Sigmoid colon (tissue), 4 donors: ENCODE results near the gene ELOVL7.

ENCODE experiments used
- CTCF ChIP-seq, 4 experiments: fragments of 450-650 bp in 3 of 4; fragments of 200-600 bp in 1 of 4; IDR thresholded peaks; one replicate each; pipeline ENCODE4 v1.5.1; 2016 to 2019; ENCODE audit warnings: antibody characterized with exemption in 4 of 4, mild to moderate bottlenecking in 3 of 4, moderate library complexity in 2 of 4
- EP300 ChIP-seq, 4 donors: sonication (generic); formaldehyde crosslinking; IDR thresholded peaks; one replicate each; pipeline ENCODE4 v1.6.1; 2017; ENCODE audit warnings: antibody characterized with exemption in 4 of 4
- POLR2A ChIP-seq, 2 donors: fragments of 450-650 bp; IDR thresholded peaks; one replicate each; pipeline ENCODE4 v1.6.1; 2016; ENCODE audit warnings: antibody characterized with exemption in 2 of 2, mild to moderate bottlenecking in 2 of 2, moderate library complexity in 2 of 2
- POLR2AphosphoS5 ChIP-seq, 4 donors: sonication (generic); formaldehyde crosslinking; IDR thresholded peaks; one replicate each; pipeline ENCODE4 v1.6.1; 2017; ENCODE audit warnings: antibody characterized with exemption in 4 of 4

- TF ChIP-seq CTCF (IDR thresholded peaks at IDR 0.05) (no peak), POLR2A (IDR thresholded peaks at IDR 0.05) (no peak), POLR2AphosphoS5 (IDR thresholded peaks at IDR 0.05) (no peak), EP300 (IDR thresholded peaks at IDR 0.05) (no peak)
Observed at GRCh38 chr5:60810438-60811085, 33.5 kb downstream of the ELOVL7 start.
